T-helper 22 cell (primary cell): ENCODE measurements around the gene RHOBTB3.
A peak's percentile ranks its signal among the peaks of the same experiment; 100 is the strongest.
"Not testable (repeated sequence)": the region's sequence is repeated elsewhere in the genome, so short reads cannot be mapped to it uniquely, and the experiment has no call there.

ENCODE experiments used
- DNase-seq: peaks from one replicate; pipeline ENCODE4 v3.0.0-alpha.2; 2020; ENCODE audit warnings: low read depth

RHOBTB3 gene

GRCh38 chr5:95800553-95800952 lies 69.4 kb downstream of the RHOBTB3 start:
- DNase-seq = no peak

- DNase-seq = no peak
Observed at GRCh38 chr5:95801532-95801931, 70.4 kb downstream of the RHOBTB3 start.

GRCh38 chr5:95801961-95802360 lies 70.8 kb downstream of the RHOBTB3 start:
- no peak for DNase-seq

GRCh38 chr5:95803271-95804148 lies 72.4 kb downstream of the RHOBTB3 start:
- no peak for DNase-seq

GRCh38 chr5:95804736-95805539 lies 73.8 kb downstream of the RHOBTB3 start:
- DNase-seq = no peak

DNA sequence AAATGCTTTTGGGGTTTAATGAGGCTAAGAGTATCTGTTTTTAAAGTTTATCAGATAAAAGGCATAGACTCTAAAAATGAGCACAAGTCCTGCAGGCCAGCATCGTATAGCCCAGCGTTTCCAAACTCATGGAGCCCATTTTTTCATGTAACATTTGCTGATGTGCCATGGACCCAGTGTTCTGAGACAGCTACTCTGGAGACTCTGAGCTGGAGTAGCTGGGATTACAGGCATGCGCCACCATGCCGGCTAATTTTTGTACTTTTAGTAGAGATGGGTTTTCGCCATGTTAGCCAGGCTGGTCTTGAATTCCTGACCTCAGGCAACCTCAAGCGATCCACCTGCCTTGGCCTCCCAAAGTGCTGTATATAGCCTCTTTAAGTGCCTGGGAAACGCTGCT lies 75.6 kb downstream of the RHOBTB3 start:
- DNase-seq = no peak

- no peak for DNase-seq
Observed at GRCh38 chr5:95808013-95808685, 77.0 kb downstream of the RHOBTB3 start.

GRCh38 chr5:95808686-95809413 lies 77.7 kb downstream of the RHOBTB3 start:
- DNase-seq = peak; percentile 81

DNA sequence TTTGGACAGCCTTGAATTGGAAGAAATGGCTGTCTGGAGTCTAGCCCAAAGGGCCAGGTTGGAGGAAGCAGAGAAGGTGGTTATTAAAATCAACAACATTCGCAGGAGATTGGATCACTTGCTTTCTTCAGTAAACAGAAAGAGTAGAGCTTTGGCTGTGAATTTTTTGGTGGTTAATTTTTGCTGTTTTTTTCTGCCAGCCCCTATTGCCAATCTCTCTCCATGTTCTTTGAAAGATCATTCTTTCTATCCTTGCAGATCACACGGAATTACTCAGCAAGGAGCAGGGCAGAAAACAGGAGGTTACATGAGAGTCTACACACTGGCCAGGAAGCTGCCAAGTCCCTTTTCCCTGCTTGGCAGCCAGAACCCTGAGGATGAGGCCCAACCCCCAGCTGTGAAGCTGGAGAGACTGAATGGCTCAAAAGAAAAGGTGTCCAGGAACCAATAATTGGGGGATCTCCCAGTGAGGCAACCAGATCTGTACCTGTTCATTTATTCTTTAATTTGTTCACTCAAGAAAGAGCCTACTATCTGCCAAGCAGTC lies 78.4 kb downstream of the RHOBTB3 start:
- DNase-seq = no peak

- no peak for DNase-seq
Observed at GRCh38 chr5:95810305-95811125, 79.4 kb downstream of the RHOBTB3 start.

DNA sequence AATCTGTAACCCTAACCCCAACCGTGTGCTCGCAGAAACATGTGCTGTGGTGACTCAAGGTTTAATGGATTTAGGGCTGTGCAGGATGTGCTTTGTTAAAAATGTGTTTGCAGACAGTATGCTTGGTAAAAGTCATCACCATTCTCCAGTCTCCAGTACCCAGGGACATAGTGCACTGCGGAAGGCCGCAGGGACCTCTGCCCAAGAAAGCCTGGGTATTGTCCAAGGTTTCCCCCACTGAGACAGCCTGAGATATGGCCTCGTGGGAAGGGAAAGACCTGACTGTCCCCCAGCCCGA lies 79.9 kb downstream of the RHOBTB3 start:
- not testable (repeated sequence) for DNase-seq

DNA sequence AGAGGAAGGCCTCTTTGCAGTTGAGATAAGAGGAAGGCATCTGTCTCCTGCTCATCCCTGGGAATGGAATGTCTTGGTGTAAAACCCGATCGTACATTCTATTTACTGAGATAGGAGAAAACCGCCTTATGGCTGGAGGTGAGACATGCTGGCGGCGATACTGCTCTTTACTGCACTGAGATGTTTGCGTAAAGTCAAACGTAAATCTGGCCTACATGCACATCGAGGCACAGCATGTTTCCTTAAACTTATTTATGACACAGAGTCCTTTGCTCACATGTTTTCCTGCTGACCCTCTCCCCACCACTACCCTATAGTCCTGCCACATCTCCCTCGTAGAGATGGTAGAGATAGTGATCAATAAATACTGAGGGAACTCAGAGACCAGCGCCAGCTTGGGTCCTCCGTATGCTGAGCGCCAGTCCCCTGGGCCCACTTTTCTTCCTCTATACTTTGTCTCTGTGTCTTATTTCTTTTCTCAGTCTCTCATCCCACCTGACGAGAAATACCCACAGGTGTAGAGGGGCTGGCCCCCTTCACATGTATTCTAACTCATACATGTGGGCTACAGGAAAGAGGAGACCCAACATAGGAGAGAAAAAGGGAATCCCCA lies 80.4 kb downstream of the RHOBTB3 start:
- DNase-seq = not testable (repeated sequence)

DNA sequence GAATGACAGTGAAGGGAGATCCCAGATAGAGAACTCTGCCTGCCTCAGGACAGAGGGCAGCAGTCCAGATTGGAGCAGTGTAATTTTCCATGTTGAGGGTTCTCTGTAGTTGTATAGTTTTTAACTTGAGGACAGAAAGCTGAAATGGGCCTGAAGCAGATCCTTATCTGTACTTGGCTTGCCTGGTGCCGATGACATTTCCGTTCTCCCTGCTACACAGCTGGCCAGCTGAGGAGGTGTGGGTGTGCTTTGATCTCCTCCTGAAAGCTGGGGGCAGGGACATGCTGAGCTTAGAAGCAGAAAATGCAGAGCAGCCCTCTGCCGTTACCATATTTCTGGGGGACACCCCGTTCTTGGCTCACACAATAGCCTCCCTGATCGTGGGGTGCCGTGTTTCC lies 80.9 kb downstream of the RHOBTB3 start:
- no peak for DNase-seq

GRCh38 chr5:95813035-95813434 lies 81.9 kb downstream of the RHOBTB3 start:
- not testable (repeated sequence) for DNase-seq

DNA sequence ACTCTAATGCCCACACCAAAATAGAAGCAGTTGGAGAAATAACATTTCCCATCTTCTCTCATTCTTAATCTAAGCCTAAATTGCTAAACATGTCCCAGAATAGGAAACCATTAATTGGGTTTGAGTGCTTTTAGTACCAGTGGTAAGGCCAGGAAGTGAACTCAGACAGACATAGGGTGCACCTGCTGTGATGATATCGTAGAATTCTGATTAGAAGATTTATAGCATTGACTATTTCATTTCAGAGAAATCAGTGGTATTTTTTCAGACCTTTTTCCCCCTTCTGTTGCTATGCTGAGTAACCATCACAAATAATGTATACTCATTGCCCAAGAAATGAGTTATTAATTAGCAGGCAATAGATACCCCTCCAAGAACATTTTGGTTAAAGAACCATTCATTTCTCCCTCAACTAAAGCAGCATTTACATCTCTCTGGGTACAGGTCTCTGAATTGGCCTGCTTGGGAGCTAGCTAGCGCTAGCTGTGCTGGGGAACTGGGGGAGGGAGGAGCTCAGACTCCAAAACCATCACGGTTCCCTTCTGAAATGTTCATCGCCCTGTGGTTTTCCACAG lies 84.1 kb downstream of the RHOBTB3 start:
- DNase-seq = no peak

- no peak for DNase-seq
Observed at GRCh38 chr5:95816341-95816740, 85.2 kb downstream of the RHOBTB3 start.

GRCh38 chr5:95816776-95817175 lies 85.6 kb downstream of the RHOBTB3 start:
- DNase-seq = no peak

DNA sequence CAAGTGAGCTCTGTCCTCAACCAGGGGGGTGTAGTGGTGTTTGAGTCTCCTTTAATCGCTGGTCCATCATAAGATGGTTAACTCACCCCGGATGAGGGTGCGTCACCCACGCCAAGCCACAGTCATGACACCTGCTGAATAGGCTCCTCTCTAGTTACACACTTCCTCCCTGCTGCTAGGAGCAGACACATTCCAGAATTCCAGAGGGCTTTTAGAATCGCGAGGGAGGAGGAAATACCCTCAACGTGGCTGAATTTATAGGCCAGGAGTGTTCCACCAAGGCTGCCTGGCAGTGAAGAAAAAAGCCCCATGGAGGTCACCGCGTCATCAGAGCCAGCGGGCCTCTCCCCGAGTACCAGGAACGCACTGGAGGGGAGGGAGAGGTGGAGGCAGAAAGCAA lies 86.3 kb downstream of the RHOBTB3 start:
- DNase-seq = peak; percentile 54

DNA sequence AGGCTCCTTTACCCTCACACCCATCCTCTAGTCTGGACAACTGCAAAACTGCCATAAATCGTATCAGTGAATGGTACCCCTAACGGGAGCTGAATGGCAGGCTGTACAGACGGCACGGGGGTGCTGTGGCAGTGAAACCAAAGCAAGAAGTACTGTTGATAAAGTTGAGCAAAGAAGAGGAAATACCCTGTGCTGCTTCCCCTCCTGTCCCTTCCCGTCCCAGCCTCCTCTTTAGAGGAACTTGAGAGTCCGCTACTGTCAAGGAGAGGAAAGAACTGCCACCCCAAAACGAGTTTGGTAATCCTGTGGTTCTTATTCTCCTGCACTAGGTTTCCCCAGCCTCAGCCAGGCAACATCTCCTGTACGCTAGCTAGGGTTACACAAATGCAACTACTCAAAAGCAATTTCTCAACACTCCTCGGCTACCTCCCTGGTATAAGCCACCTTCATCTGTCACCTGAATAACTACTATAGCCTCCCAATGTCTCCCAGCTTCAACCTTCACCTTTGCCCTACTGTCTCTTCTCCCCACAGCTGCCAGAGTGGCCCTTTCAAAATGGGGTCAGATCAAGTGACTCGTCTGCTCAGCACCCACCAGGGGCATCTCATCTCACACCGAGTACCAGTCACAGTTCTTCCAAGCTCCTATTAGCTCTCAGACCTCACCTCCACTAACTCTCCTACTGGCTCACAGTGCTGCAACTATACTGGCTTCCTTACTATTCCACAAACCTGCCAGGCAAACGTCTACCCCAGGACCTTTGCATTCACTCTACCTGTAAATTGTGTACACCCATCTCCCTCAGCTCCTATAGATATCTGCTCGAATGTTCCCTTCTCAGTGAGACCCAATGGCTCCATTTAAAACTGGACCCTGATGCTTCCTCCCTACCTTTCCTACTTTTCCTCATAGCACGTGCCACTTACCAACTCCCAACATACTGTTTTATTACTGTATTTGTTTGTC lies 87.3 kb downstream of the RHOBTB3 start:
- no peak for DNase-seq
